Mesendoderm (in vitro differentiated cells): ENCODE results near the gene ANKRD34A.

Source experiments
- DNase-seq: peaks from one replicate; pipeline ENCODE4 v3.0.0; 2013
- H2AK5ac ChIP-seq: 2 replicates; pipeline ENCODE4 v1.6.1; 2013; ENCODE audit warnings: low read length, inconsistent platforms
- H2BK120ac ChIP-seq: 2 replicates; pipeline ENCODE4 v1.6.1; 2013; ENCODE audit warnings: low read depth, mild to moderate bottlenecking, low read length, moderate library complexity, mixed read lengths
- H2BK15ac ChIP-seq: replicated peaks from 2 replicates; pipeline ENCODE4 v1.6.1; 2013; ENCODE audit warnings: low read depth, mild to moderate bottlenecking, moderate library complexity
- H2BK5ac ChIP-seq: 2 replicates; pipeline ENCODE4 v1.6.1; 2013; ENCODE audit warnings: low read length, inconsistent platforms
- H3K18ac ChIP-seq: 2 replicates; pipeline ENCODE4 v1.6.1; 2013; ENCODE audit warnings: mild to moderate bottlenecking, low read length, mixed read lengths
- H3K23ac ChIP-seq: one replicate; pipeline ENCODE4 v1.6.1; 2013; ENCODE audit warnings: low read length
- H3K27ac ChIP-seq: 2 replicates; pipeline ENCODE4 v1.5.1; 2013; ENCODE audit warnings: low read depth, mild to moderate bottlenecking, inconsistent platforms, low read length, moderate library complexity
- H3K27me3 ChIP-seq: 2 replicates; pipeline ENCODE4 v1.6.1; 2013; ENCODE audit warnings: low read length, control low read depth, mild to moderate bottlenecking, inconsistent platforms; ENCODE audit not compliant: insufficient read depth, poor library complexity
- H3K36me3 ChIP-seq: 2 replicates; pipeline ENCODE4 v1.6.1; 2013; ENCODE audit warnings: low read length, inconsistent platforms; ENCODE audit not compliant: control insufficient read depth, insufficient read depth
- H3K4ac ChIP-seq: one replicate; pipeline ENCODE4 v1.6.1; 2013; ENCODE audit warnings: low read depth, mild to moderate bottlenecking, low read length, moderate library complexity
- H3K4me1 ChIP-seq: 2 replicates; pipeline ENCODE4 v1.6.1; 2013; ENCODE audit warnings: low read depth, low read length, inconsistent platforms; ENCODE audit not compliant: control insufficient read depth
- H3K4me2 ChIP-seq: 2 replicates; pipeline ENCODE4 v1.6.1; 2013; ENCODE audit warnings: low read length
- H3K4me3 ChIP-seq: 2 replicates; pipeline ENCODE4 v1.5.1; 2013; ENCODE audit warnings: mild to moderate bottlenecking, low read length
- H3K56ac ChIP-seq: one replicate; pipeline ENCODE4 v1.6.1; 2013; ENCODE audit warnings: low read length
- H3K79me1 ChIP-seq: 2 replicates; pipeline ENCODE4 v1.6.1; 2013; ENCODE audit warnings: low read length, inconsistent platforms
- H3K79me2 ChIP-seq: 2 replicates; pipeline ENCODE4 v1.6.1; 2013; ENCODE audit warnings: mild to moderate bottlenecking, low read length; ENCODE audit not compliant: control insufficient read depth, insufficient read depth
- H3K9ac ChIP-seq: 2 replicates; pipeline ENCODE4 v1.6.1; 2013; ENCODE audit warnings: low read length, inconsistent platforms
- H4K5ac ChIP-seq: one replicate; pipeline ENCODE4 v1.6.1; 2013; ENCODE audit warnings: low read length
- H4K8ac ChIP-seq: one replicate; pipeline ENCODE4 v1.6.1; 2013; ENCODE audit warnings: low read depth, mild to moderate bottlenecking, control low read depth, low read length, moderate library complexity
- WGBS: extraction: QIAGEN DNeasy Blood & Tissue Kit; methylation state at CpG from one replicate; pipeline ENCODE4 v1.1.7; 2013; ENCODE audit warnings: low lambda C conversion rate, missing lambda C conversion rate; ENCODE audit not compliant: insufficient coverage; ENCODE audit errors: extremely low coverage; 5-methylcytosine and 5-hydroxymethylcytosine counted together

The ANKRD34A gene

DNA sequence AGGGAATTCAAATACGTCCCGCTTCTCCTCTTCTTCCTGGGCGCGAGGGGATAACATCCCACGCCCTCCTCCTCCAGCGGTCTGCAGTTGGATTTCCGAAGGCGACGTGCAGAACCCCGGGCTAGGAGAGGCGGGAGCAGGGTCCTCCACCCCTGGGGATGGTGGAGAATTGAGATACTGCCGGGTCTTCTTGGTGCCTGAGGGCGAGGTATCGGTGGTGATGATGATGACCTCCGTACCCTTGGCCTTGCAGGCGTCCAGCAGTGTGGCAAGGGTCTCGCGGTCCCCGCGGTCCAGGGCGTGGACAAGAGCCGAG is 3.3 kb downstream of the ANKRD34A start:
- no peak overlapping the region for H4K8ac ChIP-seq
- H3K4me3 ChIP-seq: peak overlapping the region; percentile 27
- H3K18ac ChIP-seq: peak overlapping the region; percentile 51
- WGBS: no CpG with 5 or more reads among the region's 22 CpGs
- H3K27me3 ChIP-seq: peaks cover 8% of the 10 kb centered on the region
- peak overlapping the region; percentile 57 for H3K4ac ChIP-seq
- no peak overlapping the region for H3K23ac ChIP-seq
- H2AK5ac ChIP-seq: no peak overlapping the region
- no peak overlapping the region for H4K5ac ChIP-seq
- no peaks in the 10 kb centered on the region for H3K36me3 ChIP-seq
- H3K27ac ChIP-seq: no peak overlapping the region
- no peaks in the 10 kb centered on the region for H3K79me1 ChIP-seq
- H2BK15ac ChIP-seq: no peak overlapping the region
- peak overlapping the region; percentile 88 for H3K56ac ChIP-seq
- no peak overlapping the region for H2BK120ac ChIP-seq
- H3K9ac ChIP-seq: peak overlapping the region; percentile 83
- H3K4me1 ChIP-seq: peaks cover 20% of the 10 kb centered on the region
- H3K79me2 ChIP-seq: no peaks in the 10 kb centered on the region
- no peak for DNase-seq
- peak overlapping the region; percentile 94 for H3K4me2 ChIP-seq
- H2BK5ac ChIP-seq: no peak overlapping the region

DNA sequence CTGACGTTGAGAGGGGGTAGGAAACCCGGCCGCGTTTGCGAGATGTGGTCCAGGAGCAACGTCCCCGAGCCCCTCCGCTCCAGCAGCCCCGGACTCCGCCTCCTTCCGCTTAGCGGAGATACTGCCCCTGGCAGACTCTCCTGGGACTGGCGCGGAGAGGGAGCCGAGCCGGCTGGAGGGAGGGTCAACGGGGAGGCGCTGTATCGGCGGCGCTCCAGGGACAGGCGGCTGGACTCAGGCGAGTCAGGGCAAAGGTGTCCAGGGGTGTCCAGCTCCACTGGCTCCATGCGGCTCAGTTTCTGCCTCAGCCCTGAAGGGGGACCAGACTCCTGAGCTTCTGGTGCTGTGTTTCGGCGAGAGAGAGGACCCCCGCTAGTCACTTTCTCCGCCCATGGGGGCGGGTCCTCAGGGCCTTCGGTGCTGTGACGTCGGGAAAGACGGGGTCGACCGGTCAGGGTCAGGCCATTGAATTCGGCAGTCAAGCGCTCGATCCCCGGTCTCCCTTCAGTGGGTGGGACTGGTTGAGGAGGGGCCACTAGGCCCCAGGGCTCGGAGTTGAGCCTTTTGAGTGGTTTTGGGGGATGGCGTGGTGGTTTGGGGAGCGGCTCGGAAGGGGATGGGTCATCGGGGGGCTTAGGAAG is 3.8 kb downstream of the ANKRD34A start:
- Histone ChIP-seq H3K23ac (no peak overlapping the region), H3K18ac (peak overlapping the region; percentile 51), H4K8ac (no peak overlapping the region), H2BK5ac (peak overlapping the region; percentile 65), H3K4me1 (peaks cover 20% of the 10 kb centered on the region), H3K4me2 (peak overlapping the region; percentile 94), H3K27ac (no peak overlapping the region), H3K79me1 (no peaks in the 10 kb centered on the region), H2BK120ac (no peak overlapping the region), H3K79me2 (no peaks in the 10 kb centered on the region), H3K9ac (peak overlapping the region; percentile 83), H3K4ac (peak overlapping the region; percentile 57), H2AK5ac (no peak overlapping the region), H3K27me3 (peaks cover 8% of the 10 kb centered on the region), H2BK15ac (no peak overlapping the region), H3K4me3 (peak overlapping the region; percentile 64), H4K5ac (no peak overlapping the region), H3K56ac (peak overlapping the region; percentile 93), H3K36me3 (no peaks in the 10 kb centered on the region)
- WGBS: no CpG with 5 or more reads among the region's 44 CpGs
- peak; percentile 91 for DNase-seq

DNA sequence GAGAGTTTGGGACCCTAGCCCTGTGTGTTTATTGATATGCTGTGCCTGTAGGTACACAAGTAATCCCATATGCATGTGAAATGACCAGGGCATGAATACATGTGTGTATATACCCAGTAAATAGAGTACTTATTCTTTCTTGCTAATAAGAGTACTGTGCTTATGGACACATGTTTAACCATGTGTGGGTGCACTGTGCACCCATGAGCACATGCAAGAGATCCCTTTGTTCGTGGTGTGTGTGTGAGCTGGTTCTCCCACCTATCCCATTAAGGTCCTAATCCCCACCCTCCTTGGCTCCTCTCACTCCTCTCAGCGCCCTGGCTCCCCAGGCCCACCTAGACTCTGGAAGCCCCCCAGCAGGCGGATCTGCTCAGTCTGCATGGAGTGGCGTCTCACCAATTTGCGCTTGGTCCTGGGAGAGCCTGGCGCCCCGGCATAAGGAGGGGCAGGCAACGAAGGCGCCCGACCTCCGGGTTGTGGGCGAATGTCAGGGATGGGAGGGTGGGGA is 4.4 kb downstream of the ANKRD34A start:
- Histone ChIP-seq H2AK5ac (no peak overlapping the region), H3K27ac (no peak overlapping the region), H3K79me1 (no peaks in the 10 kb centered on the region), H2BK15ac (no peak overlapping the region), H3K4me1 (peaks cover 24% of the 10 kb centered on the region), H3K23ac (no peak overlapping the region), H3K27me3 (peaks cover 8% of the 10 kb centered on the region), H4K5ac (no peak overlapping the region), H3K4ac (no peak overlapping the region), H2BK5ac (no peak overlapping the region), H3K18ac (peak overlapping the region; percentile 26), H3K36me3 (no peaks in the 10 kb centered on the region), H3K56ac (peak overlapping the region; percentile 93), H4K8ac (no peak overlapping the region), H3K79me2 (no peaks in the 10 kb centered on the region), H3K9ac (peak overlapping the region; percentile 83), H3K4me2 (peak overlapping the region; percentile 94), H3K4me3 (peak overlapping the region; percentile 13), H2BK120ac (no peak overlapping the region)
- WGBS: no CpG with 5 or more reads among the region's 12 CpGs
- DNase-seq: no peak

DNA sequence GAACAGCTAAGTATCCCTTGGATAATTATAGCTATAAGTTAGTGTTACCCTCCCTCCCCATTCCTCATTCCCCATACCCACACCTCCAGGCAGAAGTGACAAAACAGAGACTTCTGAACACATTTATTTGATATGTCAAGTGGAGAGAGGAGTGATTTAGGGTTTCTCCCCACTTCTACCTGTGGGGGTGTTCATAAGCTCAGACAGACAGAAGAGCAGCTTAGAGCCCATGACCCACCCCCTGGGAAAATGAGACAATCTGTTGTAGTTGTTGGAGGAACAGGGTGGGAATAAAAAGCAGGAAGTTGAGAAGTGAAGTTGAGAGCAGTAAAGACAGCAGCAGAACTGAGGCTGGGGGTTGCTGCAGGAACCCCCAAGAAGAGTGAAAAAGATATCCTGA is 5.0 kb downstream of the ANKRD34A start:
- H3K79me1 ChIP-seq: peaks cover 1% of the 10 kb centered on the region
- no peak overlapping the region for H3K27ac ChIP-seq
- no peak overlapping the region for H4K5ac ChIP-seq
- H2AK5ac ChIP-seq: no peak overlapping the region
- H3K36me3 ChIP-seq: no peaks in the 10 kb centered on the region
- no peak overlapping the region for H4K8ac ChIP-seq
- H3K27me3 ChIP-seq: peaks cover 9% of the 10 kb centered on the region
- H2BK120ac ChIP-seq: no peak overlapping the region
- no peak overlapping the region for H3K18ac ChIP-seq
- H3K56ac ChIP-seq: no peak overlapping the region
- H3K23ac ChIP-seq: no peak overlapping the region
- no peaks in the 10 kb centered on the region for H3K79me2 ChIP-seq
- peaks cover 24% of the 10 kb centered on the region for H3K4me1 ChIP-seq
- DNase-seq: no peak
- H3K4me2 ChIP-seq: no peak overlapping the region
- no peak overlapping the region for H2BK5ac ChIP-seq
- H3K4me3 ChIP-seq: no peak overlapping the region
- H3K9ac ChIP-seq: no peak overlapping the region
- H2BK15ac ChIP-seq: no peak overlapping the region
- no peak overlapping the region for H3K4ac ChIP-seq

DNA sequence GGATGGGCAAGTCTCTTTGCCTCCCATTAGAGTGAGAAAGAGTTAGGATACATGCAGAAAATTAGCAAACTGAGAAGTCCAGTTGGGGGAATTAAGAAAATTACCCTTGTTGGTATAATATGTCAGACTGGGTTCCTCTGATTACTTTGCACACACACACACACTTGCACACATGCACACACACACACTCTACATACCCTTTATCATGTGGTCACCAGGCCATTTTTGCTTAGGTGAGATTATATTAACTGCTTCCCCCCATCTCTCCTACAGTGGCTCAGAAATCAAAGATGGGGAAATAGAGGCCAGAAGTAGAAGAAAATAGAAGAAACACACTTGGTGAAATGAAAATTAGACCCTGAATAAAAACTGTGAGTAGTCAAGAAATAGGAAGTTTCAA is 5.6 kb downstream of the ANKRD34A start:
- H3K18ac ChIP-seq: no peak overlapping the region
- H3K27me3 ChIP-seq: peaks cover 9% of the 10 kb centered on the region
- no peak overlapping the region for H2BK5ac ChIP-seq
- H3K4me3 ChIP-seq: no peak overlapping the region
- H3K4ac ChIP-seq: no peak overlapping the region
- no peaks in the 10 kb centered on the region for H3K79me2 ChIP-seq
- H3K23ac ChIP-seq: no peak overlapping the region
- peaks cover 20% of the 10 kb centered on the region for H3K4me1 ChIP-seq
- H3K79me1 ChIP-seq: peaks cover 1% of the 10 kb centered on the region
- no peak overlapping the region for H3K27ac ChIP-seq
- H4K8ac ChIP-seq: no peak overlapping the region
- no peak overlapping the region for H2BK120ac ChIP-seq
- no peak overlapping the region for H3K56ac ChIP-seq
- no peak overlapping the region for H2BK15ac ChIP-seq
- DNase-seq: no peak
- H2AK5ac ChIP-seq: no peak overlapping the region
- no peak overlapping the region for H3K9ac ChIP-seq
- H3K36me3 ChIP-seq: no peaks in the 10 kb centered on the region
- H4K5ac ChIP-seq: no peak overlapping the region
- no peak overlapping the region for H3K4me2 ChIP-seq
